HG03064 (cell line): ENCODE measurements around the gene PLA2G2A.
"Not testable (repeated sequence)": the region's sequence is repeated elsewhere in the genome, so short reads cannot be mapped to it uniquely, and the experiment has no call there.

Source experiments
- ATAC-seq: cut with Tn5 transposase; IDR thresholded peaks from one replicate; pipeline ENCODE4 v1.9.1; 2021; ENCODE audit warnings: low read depth; ENCODE audit not compliant: unreplicated experiment

The PLA2G2A gene, protein sequence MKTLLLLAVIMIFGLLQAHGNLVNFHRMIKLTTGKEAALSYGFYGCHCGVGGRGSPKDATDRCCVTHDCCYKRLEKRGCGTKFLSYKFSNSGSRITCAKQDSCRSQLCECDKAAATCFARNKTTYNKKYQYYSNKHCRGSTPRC

DNA sequence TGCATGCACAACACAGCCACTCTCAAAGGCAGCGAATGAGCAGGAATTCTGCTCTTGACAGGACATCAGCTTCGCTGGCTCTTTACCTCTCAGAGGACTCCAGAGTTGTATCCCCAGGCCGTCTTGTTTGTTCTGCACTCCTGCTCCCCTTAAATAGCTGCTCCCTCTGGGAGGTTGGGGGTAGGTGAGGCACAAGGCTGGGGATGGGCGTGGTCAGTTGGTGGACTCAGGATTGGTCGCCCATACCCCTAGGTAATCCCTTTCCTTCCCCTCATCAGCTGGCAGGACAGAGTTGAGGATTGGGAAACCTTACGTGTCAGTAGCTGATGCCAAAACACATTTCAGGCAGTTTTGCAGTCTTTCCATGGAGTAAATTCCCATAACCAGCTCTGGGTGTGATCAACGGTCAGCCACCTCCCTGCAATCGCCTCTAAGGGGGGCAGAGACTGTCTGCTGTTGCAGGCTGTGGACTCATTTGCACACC is at the start of gene PLA2G2A:
Gene PLA2G2A, minus strand, starts transcription at position 125 of the 484 bp plus-strand sequence. CDS start 845 bp downstream, outside the sequence.
- no peak for ATAC-seq

DNA sequence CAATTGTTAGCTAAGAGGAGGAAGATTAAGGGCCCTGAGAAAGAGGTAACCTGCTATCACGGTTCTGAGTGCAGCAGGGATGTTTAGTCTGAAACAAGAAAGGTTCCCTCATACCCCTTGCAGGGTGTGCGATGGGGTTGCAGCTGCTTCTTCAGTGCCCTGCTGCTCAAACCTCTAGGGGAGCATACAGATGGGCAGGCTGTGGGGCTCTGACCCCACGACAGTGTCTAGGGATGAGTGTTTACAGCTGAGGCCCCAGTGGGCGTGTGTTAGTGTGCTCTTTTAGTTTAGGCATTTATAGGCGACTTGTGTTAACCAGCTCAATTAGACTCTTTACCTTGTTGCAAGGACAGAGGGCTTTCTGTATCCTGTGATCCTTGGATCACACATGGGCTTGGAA is 49.3 kb upstream of the PLA2G2A start:
- ATAC-seq: no peak

DNA sequence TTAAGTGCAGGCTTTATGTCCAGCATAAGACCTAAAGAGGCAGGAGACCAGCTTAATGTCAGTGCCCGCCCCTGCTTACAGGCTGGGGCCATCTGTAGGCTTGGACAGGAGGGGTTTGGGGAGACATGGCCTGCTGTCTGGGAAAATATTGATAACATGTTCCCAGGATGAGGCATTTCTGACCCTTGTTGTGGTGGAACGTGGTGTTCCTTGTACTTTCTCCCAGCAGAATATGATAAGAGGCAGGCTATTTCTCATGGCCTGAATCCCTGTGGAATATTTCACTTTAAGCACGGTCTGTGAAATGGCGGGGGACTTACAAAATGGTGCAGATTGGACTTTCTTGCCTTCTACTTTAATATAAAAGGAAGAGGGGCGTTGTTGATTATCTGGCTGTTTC is 48.7 kb upstream of the PLA2G2A start:
- ATAC-seq: no peak

DNA sequence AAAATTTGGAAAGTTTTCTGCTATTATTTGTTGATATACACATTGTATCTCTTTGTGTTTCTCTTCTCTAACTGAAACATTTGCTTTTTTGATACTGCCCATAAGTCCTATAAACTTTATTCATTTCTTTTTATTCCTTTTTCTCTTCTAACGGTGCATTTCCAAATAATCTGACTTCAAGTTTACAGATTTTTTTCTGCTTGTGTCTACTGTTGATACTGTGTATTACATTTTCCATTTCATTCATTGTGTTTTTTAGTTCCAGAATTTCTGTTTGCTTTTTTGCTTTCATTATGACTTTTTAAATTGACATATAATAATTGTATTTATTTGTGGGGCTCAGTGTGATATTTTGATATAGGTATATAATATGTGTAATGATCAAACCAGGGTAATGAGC is 38.3 kb upstream of the PLA2G2A start:
- no peak for ATAC-seq

DNA sequence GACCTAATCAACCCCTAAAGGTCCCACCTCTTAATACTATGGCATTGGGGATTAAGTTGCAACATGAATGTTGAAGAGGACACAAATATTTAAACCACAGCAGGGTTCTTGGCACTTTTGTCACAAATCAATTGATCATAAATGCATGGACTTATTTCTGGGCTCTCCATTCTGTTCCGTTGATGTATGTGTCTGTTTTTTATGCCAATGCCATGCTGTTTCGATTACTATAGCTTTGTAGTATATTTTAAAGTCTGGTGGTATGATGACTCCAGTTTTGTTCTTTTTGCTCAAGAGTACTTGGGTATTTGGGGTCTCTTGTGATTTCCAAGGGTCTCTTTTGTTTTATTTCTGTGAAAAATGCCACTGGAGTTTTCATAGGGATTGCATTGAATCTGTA is 34.7 kb upstream of the PLA2G2A start:
- ATAC-seq: no peak

DNA sequence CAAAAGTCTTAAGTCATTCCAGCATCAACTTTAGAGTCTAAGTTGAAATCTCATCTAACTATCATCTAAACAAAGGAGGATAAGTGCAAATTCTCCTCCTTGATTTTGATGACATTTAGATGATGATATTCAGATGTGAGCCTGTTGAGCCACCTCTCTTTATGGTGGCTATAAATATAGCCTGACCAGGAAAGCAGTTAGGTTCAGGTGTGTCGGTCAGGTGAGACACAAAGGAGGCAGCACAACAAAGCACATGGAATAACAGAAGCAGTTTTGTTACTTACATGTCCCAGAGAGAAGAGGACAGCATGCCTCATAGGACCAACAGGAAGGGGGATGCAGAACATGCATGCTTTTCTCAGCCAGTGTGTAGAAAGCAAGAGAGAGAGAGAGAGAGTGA is 30.6 kb upstream of the PLA2G2A start:
- no peak for ATAC-seq

DNA sequence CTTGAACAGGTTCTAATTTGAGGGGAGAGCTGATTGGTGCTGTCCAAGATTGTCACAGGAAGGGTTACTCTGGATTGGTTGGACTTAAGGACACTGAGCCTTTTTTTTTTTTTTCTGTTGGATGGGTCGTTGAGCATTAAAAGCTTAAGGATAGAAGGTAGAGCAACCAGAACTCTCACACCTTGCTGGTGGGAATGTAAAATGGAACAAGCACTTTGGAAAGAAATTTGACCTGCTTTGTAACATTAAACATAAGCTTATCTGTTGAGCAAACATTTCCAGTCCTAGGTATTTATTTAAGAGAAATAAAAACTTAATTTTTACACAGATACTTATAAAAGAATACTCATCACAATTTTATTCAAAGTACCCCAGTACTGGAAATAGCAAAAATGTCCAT is 29.8 kb upstream of the PLA2G2A start:
- ATAC-seq: no peak

DNA sequence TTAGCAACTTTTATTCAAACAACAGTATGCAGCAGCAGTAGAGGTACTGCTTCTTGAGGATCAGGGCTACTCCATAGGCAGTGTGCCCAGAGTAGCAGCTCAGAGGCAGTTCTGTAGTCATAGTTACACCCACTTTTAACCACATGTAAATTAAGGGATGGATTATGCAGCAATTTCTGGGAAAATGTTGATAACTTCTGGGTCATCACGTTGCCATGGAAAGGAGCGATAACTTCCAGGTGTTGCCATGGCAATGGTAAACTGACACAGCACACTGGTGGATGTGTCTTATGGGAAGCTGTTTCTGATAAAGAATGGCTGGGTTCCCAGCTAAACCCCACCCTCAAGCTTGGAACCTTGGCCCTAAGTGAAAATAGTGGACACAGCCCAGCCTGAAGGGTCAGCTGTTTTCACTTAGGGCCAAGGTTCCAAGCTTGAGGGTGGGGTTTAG is 29.0 kb upstream of the PLA2G2A start:
- ATAC-seq: no peak

DNA sequence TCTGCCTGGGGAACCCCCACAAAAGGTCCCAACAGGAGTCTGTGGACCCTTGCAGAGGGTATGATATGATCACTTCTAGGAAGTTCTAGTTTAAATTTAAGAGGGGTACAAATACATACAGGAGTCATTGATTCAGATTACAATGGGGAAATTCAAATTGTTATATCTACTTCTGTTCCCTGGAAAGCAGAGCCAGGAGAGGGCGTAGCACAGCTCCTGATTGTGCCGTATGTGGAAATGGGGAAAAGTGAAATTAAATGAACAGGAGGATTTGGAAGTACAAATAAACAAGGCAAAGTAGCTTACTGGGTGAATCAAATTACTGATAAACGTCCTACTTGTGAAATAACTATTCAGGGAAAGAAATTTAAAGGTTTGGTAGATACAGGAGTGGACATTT is 19.4 kb upstream of the PLA2G2A start:
- not testable (repeated sequence) for ATAC-seq

DNA sequence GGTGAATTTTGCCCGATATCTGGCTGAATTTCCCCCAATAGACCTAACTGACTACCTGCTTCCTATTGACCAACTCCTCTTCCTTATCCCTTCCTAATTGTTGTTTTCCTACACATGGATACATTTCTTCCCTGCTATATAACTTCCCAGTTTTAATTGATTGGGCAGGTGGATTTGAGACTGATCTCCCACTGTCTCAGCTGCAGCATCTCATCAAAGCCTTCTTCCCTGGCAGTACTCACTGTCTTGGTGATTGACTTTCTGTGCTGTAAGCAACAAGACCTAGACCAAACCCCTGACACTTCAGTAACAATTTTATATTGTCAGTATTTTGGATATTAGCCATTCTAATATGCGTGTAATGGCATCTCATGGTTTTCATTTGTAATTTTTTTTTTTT is 11.3 kb upstream of the PLA2G2A start:
- no peak for ATAC-seq

DNA sequence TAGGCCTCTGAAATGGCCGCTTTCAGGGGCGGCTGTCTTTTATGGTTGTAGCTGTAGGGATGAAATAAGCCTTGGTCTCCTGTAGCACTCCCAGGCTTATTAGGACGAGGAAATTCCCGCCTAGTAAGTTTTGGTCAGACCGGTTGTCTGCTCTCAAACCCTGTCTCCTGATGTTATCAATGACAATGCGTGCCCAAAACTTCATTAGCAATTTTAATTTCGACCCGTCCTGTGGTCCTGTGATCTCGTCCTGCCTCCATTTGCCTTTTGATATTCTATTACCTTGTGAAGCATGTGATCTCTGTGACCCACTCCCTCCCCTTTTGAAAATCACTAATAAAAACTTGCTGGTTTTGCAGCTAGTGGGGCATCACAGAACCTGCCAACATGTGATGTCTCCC is 10.8 kb upstream of the PLA2G2A start:
- ATAC-seq: not testable (repeated sequence)

DNA sequence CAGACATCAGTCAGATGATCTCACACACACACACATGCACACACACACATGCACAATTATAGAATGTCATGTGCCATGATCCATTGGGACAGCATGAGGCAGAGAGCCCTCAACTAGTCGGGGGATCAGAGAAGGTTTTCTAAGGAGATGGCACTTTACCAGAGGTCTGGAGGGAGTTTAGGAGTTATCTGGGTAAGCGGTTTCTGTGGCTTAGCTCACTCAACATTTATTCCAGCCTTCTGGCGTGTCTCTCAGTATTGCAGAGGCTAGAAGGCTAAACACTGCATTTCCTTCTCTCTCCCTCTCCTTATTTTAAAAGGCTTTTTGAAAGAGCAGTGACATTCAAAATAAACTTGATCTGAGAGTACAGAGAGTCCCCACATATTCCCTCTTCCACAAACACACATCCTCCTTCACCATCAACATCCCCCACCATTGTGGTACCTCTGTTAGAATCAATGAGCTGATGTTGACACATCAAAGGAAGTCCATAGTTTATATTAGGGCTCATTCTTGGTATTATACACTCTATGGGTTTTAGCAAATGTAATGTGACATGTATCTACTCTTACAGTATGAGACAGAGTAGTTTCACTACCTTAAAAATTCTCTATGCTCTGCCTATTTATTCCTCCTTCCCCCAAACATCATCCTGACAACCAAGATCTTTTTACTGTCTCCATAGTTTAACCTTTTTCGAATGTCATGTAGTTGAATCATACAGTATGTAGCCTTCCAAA is 9.0 kb upstream of the PLA2G2A start:
- no peak for ATAC-seq

DNA sequence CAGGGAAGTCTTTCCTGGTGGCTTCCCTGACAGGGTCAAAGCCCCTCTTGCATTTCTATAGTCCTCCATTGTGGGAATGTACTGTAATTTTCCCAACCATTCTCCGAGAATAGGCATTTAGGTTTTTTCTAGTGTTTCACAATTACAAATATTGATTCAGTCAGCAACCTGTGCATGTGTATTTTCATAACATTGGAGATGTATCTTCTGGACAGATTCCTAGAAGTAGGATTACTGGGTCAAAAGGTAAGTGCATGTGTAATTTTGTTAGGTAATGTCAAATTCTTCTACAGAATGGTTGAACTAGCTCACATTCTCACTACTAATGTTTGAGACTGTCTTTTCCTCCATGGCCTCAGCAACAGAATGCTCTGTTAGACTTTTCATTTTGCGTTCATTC is 8.3 kb upstream of the PLA2G2A start:
- no peak for ATAC-seq

DNA sequence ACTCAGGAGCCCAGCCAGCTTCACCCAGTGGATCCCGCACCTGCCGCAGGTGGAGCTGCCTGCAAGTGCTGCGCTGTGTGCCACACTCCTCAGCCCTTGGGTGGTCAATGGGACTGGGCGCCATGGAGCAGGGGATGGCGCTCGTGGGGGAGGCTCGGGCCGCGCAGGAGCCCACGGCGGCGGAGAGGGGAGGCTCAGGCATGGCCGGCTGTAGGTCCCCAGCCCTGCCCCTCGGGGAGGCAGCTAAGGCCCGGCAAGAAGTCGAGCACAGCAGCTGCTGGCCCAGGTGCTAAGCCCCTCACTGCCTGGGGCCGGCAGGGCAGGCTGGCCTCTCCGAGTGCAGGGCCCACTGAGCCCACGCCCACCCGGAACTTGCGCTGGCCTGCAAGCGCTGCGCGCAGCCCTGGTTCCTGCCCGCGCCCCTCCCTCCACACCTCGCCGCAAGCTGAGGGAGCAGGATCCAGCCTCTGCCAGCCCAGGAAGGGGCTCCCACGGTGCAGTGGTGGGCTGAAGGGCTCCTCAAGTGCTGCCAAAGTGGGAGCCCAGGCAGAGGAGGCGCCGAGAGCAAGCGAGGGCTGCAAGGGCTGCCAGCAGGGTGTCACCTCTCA is 5.1 kb upstream of the PLA2G2A start:
- not testable (repeated sequence) for ATAC-seq

DNA sequence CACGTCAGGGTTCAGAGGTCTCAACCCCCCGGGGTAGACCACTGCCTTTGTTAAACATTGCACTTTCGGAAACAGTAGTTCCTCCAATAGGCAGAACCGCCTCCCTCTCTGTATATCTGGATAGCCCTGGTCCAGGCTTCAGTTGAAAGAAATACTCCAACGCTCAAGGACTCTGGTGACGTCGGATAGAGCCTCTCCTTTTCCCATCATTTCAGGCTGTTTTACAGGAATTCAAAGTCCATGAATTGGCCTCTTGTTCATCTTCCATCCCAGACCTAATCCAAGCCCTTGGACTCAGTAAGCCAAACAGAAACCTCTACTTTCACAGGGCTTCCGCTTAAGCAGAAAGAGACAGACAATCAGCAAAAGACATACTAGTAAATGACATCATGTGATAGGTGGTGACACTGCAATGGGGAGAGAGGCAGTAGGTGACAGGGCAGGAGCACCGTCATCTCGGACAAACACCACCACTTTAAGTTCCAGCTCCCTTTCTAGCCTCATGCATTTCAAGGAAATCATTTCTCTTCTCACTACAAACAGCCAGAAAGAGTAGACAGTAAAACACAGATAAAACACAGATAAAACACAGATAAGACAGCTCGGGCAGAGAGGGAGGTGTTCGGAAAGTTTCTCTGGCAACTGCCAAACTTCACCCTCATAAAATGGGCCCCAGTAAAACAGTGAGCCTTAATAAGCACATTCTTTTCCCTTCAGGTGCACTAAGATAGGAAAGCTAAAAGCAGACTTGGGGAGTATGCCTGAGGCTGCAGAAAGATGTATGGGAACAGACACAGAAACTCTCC is 2.3 kb upstream of the PLA2G2A start:
- ATAC-seq: no peak

DNA sequence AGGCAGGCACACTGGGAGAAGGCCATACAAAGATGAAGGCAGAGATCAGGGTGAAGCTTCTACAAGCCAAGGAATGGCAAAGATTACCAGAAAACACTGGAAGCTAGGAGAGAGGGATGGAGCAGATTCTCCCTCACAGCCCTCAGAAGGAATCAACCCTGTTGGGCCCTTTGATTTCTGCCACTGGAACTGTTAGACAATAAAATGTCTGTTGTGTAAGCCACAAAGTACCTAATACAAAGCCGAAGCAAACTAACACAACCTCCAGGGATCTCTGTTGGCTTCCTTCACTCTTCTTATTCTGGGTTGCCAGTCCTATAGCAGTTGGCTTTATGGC is 1.7 kb upstream of the PLA2G2A start:
- no peak for ATAC-seq

DNA sequence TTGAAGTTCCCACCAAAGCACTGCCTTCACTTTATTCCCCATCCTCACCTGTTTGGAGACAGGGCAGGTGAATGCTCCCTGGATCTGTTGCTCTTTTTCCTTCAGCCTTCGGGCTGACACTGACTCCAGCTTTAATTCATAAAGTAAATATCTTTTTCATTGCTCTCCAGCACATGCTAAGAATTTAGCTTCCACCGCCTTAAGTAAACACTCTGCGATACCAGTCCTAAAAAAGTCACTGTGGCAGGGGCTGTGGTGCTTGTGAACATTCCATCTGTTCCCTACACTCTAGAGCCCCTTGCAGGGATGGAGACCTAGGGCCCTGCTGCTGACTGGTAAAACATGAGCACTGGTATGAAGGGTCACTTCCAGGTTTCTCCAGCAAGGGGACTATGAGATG is 896 bp upstream of the PLA2G2A start:
- no peak for ATAC-seq

DNA sequence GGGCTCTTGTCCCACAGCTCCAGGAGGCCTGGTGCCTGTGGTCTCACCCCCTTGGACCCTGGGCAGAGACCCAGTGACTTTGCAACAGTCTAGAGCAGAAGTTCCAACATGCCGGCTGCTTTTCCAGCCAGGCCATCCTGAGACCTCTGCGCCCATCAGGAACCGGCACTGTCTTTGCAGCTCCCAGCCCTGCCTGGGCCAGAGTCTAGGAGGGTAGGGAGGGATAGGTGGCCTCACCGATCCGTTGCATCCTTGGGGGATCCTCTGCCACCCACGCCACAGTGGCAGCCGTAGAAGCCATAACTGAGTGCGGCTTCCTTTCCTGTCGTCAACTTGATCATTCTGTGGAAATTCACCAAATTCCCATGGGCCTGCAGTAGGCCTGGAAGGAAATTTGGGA is 1.3 kb downstream of the PLA2G2A start:
- ATAC-seq: no peak

DNA sequence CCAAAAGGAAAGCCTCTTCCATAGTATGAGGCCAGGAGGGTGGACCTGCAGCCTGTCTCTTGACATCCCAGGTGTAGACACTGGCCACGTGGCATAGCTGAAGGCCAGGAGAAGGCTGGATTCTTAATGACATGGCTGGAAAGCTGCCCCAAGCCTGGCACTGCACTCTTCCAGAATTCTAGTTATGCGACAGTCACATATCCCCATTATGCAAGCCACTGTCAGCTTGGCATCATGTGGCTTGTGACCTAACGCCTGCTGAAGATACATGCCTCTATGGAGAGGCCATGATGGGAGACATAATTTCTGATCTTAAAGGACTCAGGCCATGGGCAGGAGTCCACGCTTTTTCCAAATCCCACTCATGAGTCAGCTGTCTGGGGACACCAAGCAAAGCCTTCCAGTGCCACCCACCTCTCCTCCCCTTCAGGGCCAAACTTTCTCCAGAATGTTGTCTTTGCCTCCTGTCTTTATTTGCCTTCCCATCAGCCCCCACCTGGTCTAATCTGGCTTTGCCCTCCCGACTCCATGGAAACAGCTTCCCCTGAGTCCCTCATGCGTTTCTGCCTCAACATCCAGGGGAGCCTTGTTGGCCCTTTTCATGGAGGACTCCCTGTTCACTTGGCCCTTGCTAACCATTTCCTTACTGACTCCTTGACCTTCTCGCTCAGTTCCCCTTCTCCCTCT is 3.0 kb downstream of the PLA2G2A start:
- ATAC-seq: no peak

DNA sequence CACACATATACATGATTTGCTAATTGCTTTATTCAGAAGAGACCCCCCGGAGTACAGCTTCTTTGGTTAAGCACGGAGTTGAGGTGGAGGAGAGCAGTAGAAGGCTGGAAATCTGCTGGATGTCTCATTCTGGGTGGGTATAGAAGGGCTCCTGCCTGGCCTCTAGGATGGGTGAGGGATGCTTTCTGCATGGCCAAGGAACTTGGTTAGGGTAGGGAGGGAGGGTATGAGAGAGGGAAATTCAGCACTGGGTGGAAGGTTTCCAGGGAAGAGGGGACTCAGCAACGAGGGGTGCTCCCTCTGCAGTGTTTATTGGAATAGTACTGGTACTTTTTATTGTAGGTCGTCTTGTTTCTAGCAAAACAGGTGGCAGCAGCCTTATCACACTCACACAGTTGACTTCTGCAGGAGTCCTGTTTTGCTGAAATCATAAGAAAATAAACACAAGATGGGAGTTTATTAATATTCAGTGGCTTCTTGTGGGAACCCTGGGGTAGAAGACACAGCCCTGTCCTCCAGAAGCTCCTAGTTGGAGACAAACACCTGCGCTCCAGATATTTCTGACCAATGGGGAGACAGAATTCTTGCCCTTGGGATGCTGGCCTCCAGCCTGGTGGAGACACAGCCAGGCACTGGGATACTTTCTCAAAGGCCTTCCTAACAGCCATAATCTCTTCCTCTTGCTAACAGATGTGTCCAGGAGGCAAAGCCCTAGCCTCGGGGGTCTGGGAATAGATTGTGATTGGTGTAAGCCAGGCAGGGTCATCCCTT is 3.8 kb downstream of the PLA2G2A start:
- no peak for ATAC-seq
